MM.1S (cell line): ENCODE results near the gene PGF.

ENCODE experiments used
- CTCF ChIP-seq: fragments of 300-600 bp; sonication (generic); IDR thresholded peaks from 2 replicates; pipeline ENCODE4 v1.5.1; 2016; ENCODE audit warnings: antibody characterized with exemption, low read length, mixed read lengths
- EZH2phosphoT487 ChIP-seq: fragments of 300-600 bp; sonication (generic); IDR thresholded peaks from 2 replicates; pipeline ENCODE4 v1.6.1; 2018; ENCODE audit warnings: antibody characterized with exemption, low read length

- TF ChIP-seq CTCF: no peak
- TF ChIP-seq EZH2phosphoT487: no peak
These were observed 44.2 kb downstream of the PGF start for GRCh38 chr14:74911221-74911620.
